AG20443 (cell line): ENCODE results near the gene CNBP.
"Not testable (repeated sequence)": the region's sequence is repeated elsewhere in the genome, so short reads cannot be mapped to it uniquely, and the experiment has no call there.

Experiments used
- DNase-seq: peaks from one replicate; pipeline ENCODE4 v3.0.0; 2012; ENCODE audit warnings: low spot score, mixed read lengths

CNBP gene

DNA sequence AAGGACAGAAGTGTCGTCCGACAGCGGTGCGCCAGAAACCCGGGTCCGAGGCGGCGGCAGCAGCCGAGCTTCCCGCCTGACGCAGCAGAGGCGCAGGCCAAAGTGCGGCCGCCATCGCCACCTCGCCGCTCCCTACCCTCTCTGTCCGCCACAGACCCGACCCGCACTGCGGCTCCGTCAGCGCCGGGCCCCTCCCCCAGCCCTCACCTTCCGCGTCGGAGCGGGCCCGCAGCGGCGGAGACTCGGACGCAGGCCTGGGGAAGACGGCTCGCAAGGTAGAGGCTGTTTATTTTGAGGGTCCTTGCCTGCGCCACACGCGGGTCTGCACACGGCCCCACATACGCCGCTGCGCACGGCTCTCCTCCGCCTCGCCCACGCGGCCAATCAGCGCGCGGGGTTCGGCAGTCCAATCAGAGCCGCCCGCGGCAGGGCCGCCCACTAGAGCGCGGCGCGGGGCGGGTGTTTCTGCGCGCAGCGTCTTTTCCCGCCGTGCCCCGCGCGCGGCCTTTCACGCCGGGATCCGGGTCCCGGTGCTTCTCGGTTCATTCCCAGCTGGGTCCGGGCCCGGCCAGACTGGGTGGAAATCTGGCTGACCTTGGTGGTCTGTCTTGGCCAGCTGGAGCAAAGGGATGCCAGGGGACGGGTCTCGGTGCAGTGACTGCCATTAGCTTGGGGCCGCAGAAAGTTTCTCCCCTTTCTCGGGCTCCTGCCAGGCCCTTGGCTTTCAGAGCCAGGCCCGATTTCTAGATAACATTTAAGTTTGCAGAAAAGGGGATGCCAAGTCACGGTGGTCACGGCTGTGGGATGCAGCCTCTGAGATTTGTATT is at the start of gene CNBP:
Gene CNBP (minus strand): TSS at position 328 of the 827 bp plus-strand sequence. CDS start 12,139 bp downstream, outside the sequence.
- peak; percentile 99 for DNase-seq

- no peak for DNase-seq
These were observed 47.8 kb upstream of the CNBP start for GRCh38 chr3:129231331-129232119.

DNA sequence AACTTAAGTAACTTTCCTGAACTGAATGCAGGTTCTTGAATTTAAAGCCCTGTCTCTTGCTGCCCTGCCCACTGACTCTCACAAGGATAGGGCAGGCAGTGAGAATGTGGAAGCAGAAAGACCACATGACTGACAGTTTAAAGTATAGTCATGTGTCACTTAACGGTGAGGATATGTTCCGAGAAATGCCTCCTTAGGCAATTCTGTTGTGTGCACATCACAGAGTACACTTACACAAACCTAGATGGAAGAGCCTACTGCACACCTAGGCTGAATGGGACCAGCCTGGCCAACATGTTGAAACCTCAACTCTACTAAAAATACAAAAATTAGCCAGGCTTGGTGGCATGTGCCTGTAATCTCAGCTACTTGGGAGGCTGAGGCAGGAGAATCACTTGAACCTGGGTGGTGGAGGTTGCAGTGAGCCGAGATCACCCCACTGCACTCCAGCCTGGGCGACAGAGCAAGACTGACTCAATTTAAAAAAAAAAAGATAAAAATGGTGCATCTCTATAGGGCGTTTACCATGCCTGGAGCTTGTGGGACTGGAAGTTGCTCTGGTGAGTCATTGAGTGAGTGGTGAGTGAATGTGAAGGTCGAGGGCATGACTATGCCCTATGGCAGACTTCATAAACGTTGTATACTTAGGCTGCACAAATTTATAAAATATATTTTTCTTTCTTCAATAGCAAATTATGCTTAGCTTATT is 46.8 kb upstream of the CNBP start:
- DNase-seq = peak; percentile 62

DNA sequence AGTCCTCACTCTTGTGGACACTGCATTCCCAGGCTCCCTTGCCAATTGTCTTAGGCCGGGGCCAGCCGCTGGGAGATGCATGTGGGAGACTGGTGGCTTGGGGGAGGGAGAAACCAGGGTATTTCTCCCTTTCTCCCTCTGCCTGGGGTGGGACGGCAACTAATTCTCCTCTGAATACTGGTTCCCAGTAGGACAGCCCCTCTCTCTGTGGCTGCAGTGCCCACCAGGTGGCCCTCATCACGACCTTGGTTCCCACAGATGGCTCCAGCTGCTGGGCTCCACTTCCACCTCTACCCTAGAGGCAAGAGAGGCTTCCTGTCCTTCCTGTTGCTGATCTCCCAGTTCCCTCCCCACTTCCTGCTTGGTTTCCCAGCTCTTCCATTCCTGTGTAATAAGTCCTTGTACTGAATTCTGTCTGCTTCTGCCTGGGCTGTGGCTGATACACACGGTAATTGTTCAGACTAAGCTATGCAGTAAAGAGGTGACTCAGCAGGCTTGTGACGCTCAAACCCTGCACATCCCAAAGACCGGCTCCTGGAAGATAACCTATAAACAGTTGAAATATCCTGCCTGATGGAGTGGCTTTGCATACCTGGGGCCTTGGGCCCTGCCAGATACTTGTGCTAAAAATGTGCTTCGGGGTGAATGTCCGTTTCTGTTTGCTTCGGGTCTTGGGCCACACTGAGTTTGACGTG is 45.3 kb upstream of the CNBP start:
- peak; percentile 55 for DNase-seq

DNA sequence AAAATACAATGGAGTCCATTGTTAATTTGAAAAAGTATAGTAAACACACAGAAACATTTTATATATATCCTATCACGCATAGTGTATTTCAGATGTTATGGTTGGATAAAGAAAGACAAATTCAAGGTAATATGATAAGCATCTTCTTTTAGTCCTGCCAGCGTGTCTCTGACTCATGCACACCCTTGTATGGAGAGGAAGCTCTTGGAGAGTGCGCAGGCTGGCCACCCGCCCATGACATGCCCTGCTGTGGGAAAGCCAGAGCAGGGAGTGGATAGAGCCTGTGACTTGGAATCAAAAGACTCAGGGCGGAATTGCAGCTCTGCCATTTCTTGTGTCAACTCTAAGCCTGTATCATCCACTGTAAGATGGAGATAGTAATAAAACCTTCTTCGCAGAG is 42.7 kb upstream of the CNBP start:
- peak; percentile 91 for DNase-seq

GRCh38 chr3:129224984-129225393 is 41.3 kb upstream of the CNBP start:
- DNase-seq = peak; percentile 82

GRCh38 chr3:129224387-129224786 is 40.7 kb upstream of the CNBP start:
- DNase-seq = not testable (repeated sequence)

GRCh38 chr3:129218742-129219141 is 35.0 kb upstream of the CNBP start:
- no peak for DNase-seq

GRCh38 chr3:129213238-129213637 is 29.5 kb upstream of the CNBP start:
- no peak for DNase-seq

DNA sequence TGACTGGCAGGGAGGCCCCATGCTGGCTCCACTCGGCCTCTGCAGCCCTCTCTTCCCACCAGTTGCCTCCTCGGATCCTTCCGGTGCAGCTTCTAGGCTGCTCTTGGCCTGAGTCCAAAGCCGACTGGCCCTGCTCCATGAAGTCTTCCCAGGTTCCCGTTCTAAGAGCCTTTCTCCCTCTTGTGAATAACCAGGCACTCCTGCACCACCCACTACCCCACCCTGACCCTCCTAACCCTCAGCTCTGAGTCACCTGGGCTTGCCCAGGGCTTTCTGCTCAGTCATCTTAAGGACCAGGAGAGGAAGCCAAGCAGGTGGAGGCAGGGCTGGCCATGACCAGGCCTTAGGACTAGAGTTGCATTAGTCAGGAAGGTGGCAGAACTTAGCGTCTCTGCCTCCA is 28.1 kb upstream of the CNBP start:
- DNase-seq = peak; percentile 68

GRCh38 chr3:129211345-129211744 is 27.6 kb upstream of the CNBP start:
- DNase-seq = no peak

DNA sequence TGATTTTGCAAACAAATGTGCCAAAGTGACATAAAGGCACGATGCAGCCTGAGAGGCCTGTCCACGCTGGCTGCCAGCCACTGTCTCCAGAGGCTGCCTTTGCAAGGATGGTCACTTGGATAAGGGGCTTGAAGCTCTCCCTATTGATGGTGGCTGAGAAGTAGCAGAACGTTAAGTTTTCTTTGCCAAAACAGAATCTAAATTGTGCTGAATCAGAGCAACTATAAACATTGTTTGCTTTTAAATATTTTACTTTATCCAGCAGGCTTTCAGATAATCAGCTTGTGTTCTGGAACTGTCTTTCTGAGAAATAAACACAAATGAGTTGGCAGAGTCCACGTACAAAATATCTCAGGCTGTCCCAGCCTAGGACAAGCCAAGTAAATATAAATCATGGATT is 23.8 kb upstream of the CNBP start:
- no peak for DNase-seq

DNA sequence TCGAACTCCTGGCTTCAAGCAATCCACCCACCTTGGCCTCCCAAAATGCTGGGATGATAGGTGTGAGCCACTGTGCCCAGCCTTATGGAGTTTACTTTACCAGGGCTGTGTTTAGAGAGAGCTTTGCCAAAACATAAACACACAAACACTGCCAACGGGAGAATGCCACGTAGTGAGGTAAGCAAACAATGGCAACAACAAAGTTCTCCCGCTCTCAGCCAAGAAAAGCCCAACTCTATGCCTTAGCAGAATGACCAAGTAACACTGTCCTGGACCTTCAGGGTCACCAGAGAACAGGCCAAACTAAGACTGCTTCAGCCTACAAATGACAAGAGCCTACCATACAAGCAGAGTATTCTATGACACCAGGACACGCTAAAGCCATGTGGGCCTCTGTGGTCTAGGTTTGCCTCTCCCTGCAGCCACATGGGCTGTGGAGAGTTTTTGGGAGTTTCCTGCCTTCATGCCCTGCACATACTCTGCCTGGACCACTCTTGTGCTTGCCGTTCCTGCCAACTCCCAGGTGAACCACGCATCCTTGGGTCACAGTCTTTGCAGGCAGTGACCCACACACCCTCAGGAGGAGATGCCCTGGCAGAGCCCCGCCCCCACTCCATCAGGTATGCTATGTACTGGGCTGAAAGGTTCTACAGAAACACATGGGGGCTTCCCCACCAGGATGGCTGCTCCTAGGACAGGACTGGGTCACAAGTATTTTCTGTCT is 21.6 kb upstream of the CNBP start:
- DNase-seq = no peak

DNA sequence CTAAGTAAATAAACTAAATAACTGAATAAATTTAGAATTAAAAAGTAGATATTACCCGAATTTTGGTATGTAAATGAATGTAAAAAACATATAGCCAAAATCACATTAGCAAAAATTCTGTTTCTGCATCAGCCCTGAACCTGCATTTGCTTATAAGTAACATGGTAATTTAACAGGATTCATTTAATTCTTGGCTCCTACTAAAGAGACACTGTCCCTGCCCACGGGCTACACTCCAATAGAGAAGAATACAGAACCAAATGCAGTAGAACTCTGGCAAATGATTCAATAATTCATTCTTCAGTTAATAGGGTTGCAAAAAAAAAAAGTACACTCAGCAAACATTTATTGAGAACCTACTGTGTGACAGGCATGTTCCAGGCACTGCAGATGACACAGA is 20.8 kb upstream of the CNBP start:
- no peak for DNase-seq

GRCh38 chr3:129199366-129199765 is 15.7 kb upstream of the CNBP start:
- DNase-seq = no peak

DNA sequence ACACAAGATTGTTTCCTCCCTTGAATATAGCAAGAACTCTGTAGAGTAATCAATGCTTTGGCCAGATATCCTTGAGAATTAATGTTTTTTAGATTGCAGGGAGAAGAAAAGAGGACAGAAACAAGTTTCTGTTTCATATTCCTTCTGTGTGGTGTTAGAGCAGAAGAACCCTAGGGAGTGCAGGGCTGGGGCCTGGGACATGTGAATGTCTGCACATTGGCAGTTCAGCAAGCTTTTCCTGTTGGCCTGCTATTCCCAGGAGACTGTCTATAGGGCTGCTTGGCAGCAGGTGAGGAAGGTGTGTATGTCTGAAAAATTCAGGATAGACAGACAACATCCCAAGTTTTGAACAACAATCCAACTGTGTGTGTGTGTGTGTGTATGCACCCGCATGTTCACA is 13.6 kb upstream of the CNBP start:
- DNase-seq = no peak

- no peak for DNase-seq
These were observed 12.9 kb upstream of the CNBP start for GRCh38 chr3:129196601-129197000.

DNA sequence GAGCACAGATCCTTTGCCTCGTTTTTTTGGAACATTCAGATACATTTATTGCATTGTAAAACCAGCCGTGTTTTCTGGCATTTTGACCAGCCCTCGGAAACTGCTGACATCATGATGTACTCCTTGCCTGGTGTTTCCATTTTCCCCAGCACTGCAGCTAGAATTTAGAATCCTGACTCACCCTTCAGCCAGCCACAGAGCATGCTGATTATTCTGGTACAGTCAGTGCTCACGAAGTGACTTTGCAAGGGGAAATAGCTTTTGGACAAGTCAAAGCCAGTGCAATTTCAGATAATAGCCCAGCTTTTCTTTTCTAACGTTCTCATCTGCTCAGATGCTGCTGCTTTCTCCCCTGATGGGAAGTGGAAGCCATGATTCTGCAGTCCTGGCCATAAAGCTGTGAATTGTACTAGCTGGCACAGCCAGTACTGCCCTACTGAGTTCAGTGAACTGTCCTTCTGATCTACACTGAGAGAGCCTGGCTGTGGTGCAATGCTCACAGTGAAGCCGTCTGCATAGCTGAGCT is 12.1 kb upstream of the CNBP start:
- peak; percentile 91 for DNase-seq

DNA sequence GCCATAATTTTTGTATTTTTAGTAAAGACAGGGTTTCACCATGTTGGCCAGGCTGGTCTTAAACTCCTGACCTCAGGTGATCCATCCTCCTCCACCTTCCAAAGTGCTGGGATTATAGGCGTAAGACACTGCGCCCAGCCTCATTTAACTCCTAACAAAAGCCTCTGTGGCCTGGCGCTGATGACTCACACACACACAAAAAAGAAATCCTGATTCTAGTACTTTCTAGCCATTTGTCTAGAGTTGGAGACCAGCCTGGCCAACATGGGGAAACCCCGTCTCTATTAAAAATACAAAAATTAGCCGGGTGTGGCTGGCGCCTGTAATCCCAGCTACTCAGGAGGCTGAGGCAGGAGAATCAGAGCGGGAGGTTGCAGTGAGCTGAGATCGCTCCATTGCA is 6.1 kb upstream of the CNBP start:
- DNase-seq = not testable (repeated sequence)

GRCh38 chr3:129187857-129188256 is 4.2 kb upstream of the CNBP start:
- DNase-seq = no peak

GRCh38 chr3:129185783-129186182 is 2.1 kb upstream of the CNBP start:
- no peak for DNase-seq
